HL-60 (cell line): Measurements from ENCODE around the gene TAF1C.

ENCODE experiments used
- DNase-seq, 2 experiments: peaks; one replicate each; pipeline ENCODE4 v3.0.0-alpha.2; 2010 to 2020; ENCODE audit warnings: low read depth in 1 of 2, low spot score in 1 of 2
- H3K27ac ChIP-seq: fragments of 250-450 bp; sonication (Bioruptor Pico); replicated peaks from 2 replicates; pipeline ENCODE4 v1.5.1; 2020; ENCODE audit warnings: mild to moderate bottlenecking, moderate library complexity
- H3K27me3 ChIP-seq: fragments of 250-450 bp; sonication (Bioruptor Pico); 2 replicates; pipeline ENCODE4 v1.5.1; 2021; ENCODE audit warnings: mild to moderate bottlenecking, moderate library complexity; ENCODE audit not compliant: insufficient read depth, poor library complexity, severe bottlenecking
- H3K4me3 ChIP-seq: replicated peaks from 2 replicates; pipeline ENCODE4 v1.5.1; 2011; ENCODE audit warnings: mild to moderate bottlenecking, control low read depth, low read length; ENCODE audit not compliant: insufficient read depth
- CTCF ChIP-seq: IDR thresholded peaks from one replicate; pipeline ENCODE4 v1.5.1; 2011; ENCODE audit warnings: low read length, control low read depth, inconsistent platforms; ENCODE audit not compliant: insufficient read depth
- GABPA ChIP-seq: IDR thresholded peaks from 2 replicates; pipeline ENCODE4 v1.6.1; 2012; ENCODE audit warnings: low read depth
- POLR2AphosphoS5 ChIP-seq: IDR thresholded peaks from 2 replicates; pipeline ENCODE4 v1.6.1; 2012; ENCODE audit warnings: low read depth
- SPI1 ChIP-seq: IDR thresholded peaks from 2 replicates; pipeline ENCODE4 v1.6.1; 2012; ENCODE audit warnings: low read depth, mild to moderate bottlenecking, borderline replicate concordance
- TF ChIP-seq, protein P1 (sequence below): IDR thresholded peaks from 2 replicates; pipeline ENCODE4 v1.6.1; 2012; ENCODE audit warnings: low read depth; ENCODE audit not compliant: insufficient replicate concordance

The TAF1C gene

GRCh38 chr16:84138500-84138823 is 48.4 kb downstream of the TAF1C start:
- Histone ChIP-seq H3K4me3 (no peak overlapping the region), H3K27me3 (no peaks in the 10 kb centered on the region), H3K27ac (no peak overlapping the region)
- no peak for TF ChIP-seq GABPA
- TF ChIP-seq POLR2AphosphoS5: no peak
- no peak for TF ChIP-seq SPI1
- TF ChIP-seq CTCF: no peak
- TF ChIP-seq, protein P1, sequence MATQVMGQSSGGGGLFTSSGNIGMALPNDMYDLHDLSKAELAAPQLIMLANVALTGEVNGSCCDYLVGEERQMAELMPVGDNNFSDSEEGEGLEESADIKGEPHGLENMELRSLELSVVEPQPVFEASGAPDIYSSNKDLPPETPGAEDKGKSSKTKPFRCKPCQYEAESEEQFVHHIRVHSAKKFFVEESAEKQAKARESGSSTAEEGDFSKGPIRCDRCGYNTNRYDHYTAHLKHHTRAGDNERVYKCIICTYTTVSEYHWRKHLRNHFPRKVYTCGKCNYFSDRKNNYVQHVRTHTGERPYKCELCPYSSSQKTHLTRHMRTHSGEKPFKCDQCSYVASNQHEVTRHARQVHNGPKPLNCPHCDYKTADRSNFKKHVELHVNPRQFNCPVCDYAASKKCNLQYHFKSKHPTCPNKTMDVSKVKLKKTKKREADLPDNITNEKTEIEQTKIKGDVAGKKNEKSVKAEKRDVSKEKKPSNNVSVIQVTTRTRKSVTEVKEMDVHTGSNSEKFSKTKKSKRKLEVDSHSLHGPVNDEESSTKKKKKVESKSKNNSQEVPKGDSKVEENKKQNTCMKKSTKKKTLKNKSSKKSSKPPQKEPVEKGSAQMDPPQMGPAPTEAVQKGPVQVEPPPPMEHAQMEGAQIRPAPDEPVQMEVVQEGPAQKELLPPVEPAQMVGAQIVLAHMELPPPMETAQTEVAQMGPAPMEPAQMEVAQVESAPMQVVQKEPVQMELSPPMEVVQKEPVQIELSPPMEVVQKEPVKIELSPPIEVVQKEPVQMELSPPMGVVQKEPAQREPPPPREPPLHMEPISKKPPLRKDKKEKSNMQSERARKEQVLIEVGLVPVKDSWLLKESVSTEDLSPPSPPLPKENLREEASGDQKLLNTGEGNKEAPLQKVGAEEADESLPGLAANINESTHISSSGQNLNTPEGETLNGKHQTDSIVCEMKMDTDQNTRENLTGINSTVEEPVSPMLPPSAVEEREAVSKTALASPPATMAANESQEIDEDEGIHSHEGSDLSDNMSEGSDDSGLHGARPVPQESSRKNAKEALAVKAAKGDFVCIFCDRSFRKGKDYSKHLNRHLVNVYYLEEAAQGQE: no peak
- no peak for DNase-seq

DNA sequence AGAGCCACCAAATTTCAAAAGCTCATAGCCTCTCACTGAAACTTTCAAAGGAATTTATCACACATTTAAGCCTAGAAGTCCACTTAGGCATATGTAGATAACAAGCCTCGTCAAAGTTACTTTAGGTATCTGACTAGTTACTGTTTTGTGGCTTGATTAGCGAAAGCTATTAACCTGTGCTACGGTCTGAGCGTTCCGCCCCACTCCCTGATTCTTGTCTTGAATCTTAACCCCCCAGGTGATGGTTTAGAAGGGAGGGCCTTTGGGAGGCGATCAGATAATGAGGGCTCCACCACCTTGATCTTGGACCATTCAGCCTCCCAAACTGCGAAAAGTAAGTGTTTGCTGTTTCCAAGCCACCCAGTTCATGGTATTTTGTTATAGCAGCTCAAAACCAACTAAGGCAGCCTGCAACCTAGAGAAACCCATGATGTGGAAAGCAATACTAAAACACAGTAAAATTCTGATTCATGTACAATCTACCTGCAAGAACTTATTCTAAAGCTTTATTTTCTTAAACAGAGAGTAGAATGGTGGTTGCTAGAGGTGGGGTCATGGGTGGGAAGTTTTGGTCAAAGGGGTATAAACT is 49.0 kb downstream of the TAF1C start:
- TF ChIP-seq CTCF (no peak), POLR2AphosphoS5 (no peak), GABPA (no peak), SPI1 (no peak)
- TF ChIP-seq, protein P1: no peak
- Histone ChIP-seq H3K4me3 (no peak overlapping the region), H3K27me3 (no peaks in the 10 kb centered on the region), H3K27ac (no peak overlapping the region)
- DNase-seq: no peak

DNA sequence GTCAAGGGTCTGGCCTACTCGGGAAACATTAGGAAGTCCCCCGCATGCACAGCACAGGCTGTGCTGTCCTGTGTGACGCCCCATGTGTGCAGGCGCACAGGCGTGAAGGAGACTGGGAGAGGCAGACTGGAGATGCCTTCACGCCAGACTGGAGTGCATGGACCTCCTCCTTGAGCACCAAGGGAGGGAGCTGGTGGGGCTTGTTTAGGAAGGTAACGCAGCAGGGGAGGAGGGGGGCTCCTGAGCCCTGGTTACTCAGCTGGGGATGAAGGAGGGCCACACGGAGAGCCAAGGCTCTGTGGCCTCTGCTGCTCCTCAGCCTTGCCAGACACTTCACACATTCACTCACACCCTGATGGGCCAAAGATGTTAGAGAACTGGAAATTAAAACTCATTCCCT is 49.6 kb downstream of the TAF1C start:
- H3K27me3 ChIP-seq: no peaks in the 10 kb centered on the region
- DNase-seq: no peak
- no peak overlapping the region for H3K4me3 ChIP-seq
- H3K27ac ChIP-seq: no peak overlapping the region
- TF ChIP-seq, protein P1: no peak
- TF ChIP-seq CTCF (no peak), SPI1 (no peak), GABPA (no peak), POLR2AphosphoS5 (no peak)
